ENCODE measurements around the gene SFSWAP.

DNA sequence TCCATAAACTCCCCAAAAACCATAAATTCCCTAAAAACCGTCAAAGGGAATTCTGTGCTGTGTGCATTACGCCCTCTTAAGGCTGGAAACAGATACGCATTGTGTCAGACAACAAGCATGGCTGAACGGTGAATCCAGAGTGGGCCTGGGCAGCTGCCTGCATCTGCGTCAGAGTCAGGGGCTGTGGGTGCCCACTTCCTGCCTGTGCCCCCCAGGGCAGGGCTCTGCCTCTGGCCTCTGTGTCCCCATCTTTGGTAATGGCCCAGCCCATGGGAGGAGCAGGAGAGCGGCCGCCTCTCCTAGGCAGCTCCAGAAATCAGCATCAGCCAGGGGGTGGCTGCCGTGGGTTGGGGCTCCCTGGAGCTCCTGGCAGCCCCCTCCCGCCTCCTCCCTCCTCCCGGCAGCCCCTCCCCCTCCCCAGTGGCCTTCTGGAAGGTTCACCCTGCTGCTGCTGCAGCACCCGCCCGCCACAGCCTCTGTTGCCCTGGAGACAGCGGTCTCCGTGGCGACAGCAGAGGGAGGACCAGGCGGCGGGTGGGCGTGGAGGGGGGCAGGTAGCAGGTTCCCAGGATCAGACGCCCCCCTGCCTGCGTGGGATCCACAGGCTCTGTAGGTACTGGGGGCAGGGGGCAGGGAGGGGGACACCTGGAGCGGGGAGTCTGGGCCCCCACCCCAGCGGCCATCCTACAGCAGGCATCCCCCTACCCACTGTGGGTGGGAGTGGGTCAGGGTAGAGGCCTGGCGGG, 123.2 kb downstream of the SFSWAP start:
- TF ChIP-seq, protein P1, sequence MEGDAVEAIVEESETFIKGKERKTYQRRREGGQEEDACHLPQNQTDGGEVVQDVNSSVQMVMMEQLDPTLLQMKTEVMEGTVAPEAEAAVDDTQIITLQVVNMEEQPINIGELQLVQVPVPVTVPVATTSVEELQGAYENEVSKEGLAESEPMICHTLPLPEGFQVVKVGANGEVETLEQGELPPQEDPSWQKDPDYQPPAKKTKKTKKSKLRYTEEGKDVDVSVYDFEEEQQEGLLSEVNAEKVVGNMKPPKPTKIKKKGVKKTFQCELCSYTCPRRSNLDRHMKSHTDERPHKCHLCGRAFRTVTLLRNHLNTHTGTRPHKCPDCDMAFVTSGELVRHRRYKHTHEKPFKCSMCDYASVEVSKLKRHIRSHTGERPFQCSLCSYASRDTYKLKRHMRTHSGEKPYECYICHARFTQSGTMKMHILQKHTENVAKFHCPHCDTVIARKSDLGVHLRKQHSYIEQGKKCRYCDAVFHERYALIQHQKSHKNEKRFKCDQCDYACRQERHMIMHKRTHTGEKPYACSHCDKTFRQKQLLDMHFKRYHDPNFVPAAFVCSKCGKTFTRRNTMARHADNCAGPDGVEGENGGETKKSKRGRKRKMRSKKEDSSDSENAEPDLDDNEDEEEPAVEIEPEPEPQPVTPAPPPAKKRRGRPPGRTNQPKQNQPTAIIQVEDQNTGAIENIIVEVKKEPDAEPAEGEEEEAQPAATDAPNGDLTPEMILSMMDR (IDR thresholded peaks at IDR 0.05): peak in 3 of 6 experiments; percentile 25 to 34 (median 26)
- no peak for TF ChIP-seq POLR2A (IDR thresholded peaks at IDR 0.05)

All from adrenal gland (tissue), 5 donors.